IPS-18a (cell line): ENCODE results near the gene FLRT1.

Experiments
- H3K27ac ChIP-seq: one replicate; pipeline ENCODE4 v1.5.1; 2013; ENCODE audit warnings: low read length
- H3K27me3 ChIP-seq: one replicate; pipeline ENCODE4 v1.6.1; 2013; ENCODE audit warnings: mild to moderate bottlenecking, low read length; ENCODE audit not compliant: control insufficient read depth, insufficient read depth
- H3K36me3 ChIP-seq: one replicate; pipeline ENCODE4 v1.6.1; 2013; ENCODE audit warnings: low read depth, low read length; ENCODE audit not compliant: control insufficient read depth
- H3K4me1 ChIP-seq: one replicate; pipeline ENCODE4 v1.6.1; 2013; ENCODE audit warnings: low read depth, low read length; ENCODE audit not compliant: control insufficient read depth
- H3K4me3 ChIP-seq: one replicate; pipeline ENCODE4 v1.5.1; 2013; ENCODE audit warnings: low read length
- H3K9ac ChIP-seq: one replicate; pipeline ENCODE4 v1.6.1; 2013; ENCODE audit warnings: mild to moderate bottlenecking, low read length, moderate library complexity
- H3K9me3 ChIP-seq: one replicate; pipeline ENCODE4 v1.6.1; 2013; ENCODE audit warnings: low read depth, low read length; ENCODE audit not compliant: control insufficient read depth

Gene FLRT1

DNA sequence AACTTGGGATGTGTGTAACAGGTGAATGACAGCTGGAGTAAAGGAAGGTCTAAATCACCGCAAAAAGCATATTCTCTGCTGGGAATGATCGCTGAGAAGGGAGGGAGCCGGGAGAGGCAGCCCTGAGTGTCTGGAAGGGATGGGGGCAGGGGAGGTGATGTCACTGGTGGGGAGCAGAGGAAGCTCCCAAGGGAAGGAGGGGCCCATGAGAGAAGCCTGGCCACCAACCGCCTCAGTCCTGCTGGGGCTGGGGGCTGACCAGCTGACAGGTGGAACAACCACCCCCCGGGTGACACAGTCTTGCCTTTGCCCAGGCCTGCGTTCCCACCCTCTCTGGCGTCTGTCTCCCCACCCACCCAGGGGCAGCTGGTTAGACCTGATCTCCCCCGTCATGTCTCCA lies 6.0 kb upstream of the FLRT1 start:
- Histone ChIP-seq H3K27ac (no peak overlapping the region), H3K9me3 (no peaks in the 10 kb centered on the region), H3K4me1 (peaks cover 23% of the 10 kb centered on the region), H3K4me3 (no peak overlapping the region), H3K9ac (no peak overlapping the region), H3K36me3 (no peaks in the 10 kb centered on the region), H3K27me3 (peaks cover 71% of the 10 kb centered on the region)

DNA sequence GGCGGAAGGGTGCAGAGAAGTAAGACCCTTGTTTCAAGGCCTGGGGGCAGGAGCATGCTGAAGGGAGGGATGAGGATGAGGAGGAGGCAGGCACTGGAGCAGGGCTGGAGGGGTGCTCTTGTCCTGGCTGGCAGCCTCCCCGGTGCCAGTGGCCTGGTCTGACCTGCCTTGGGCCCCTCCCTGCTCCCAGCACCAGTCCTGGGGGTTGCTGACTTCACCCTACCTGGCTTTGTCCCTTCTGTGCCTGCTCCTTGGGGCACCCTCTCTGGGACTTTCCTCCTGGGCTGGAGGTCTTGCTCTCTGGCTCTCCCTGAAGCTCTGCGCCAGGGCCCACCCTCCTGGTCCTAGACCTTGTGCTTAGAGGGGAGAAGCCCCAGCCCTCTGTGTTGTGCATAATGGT lies 4.7 kb upstream of the FLRT1 start:
- Histone ChIP-seq H3K4me1 (peaks cover 23% of the 10 kb centered on the region), H3K9ac (no peak overlapping the region), H3K27ac (no peak overlapping the region), H3K4me3 (no peak overlapping the region), H3K9me3 (no peaks in the 10 kb centered on the region), H3K27me3 (peaks cover 79% of the 10 kb centered on the region), H3K36me3 (no peaks in the 10 kb centered on the region)

- Histone ChIP-seq H3K27me3 (peaks cover 88% of the 10 kb centered on the region), H3K36me3 (no peaks in the 10 kb centered on the region), H3K9me3 (no peaks in the 10 kb centered on the region), H3K9ac (no peak overlapping the region), H3K27ac (no peak overlapping the region), H3K4me1 (peaks cover 19% of the 10 kb centered on the region), H3K4me3 (no peak overlapping the region)
Measured at GRCh38 chr11:64032050-64032449, 3.7 kb upstream of the FLRT1 start.

GRCh38 chr11:64034411-64034811 lies 1.3 kb upstream of the FLRT1 start:
- no peak overlapping the region for H3K27ac ChIP-seq
- no peak overlapping the region for H3K9ac ChIP-seq
- H3K27me3 ChIP-seq, result peaks cover 96% of the 10 kb centered on the region
- H3K4me1 ChIP-seq, result peaks cover 3% of the 10 kb centered on the region
- H3K36me3 ChIP-seq, result no peaks in the 10 kb centered on the region
- no peak overlapping the region for H3K4me3 ChIP-seq
- H3K9me3 ChIP-seq, result no peaks in the 10 kb centered on the region

DNA sequence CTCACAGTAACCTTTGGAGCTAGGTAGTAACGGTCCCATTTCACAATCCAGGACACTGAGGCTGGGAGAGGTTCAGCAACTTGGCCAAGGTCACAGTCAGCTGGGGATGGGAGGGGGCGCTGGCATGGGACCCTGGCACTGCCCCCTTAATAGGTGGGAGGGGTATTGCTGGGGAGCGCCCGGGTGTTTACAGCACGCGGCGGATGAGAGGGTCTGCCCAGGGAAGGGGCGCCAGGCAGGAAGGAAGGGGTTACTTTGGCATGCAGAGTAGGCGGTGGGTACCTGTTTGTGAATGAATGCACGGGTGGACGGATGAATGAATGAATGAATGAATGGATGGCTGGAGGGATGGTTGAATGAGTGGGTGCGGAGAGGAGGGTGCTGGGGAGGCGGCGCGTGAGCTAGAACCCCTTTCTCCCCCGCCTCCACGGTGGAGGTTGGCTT lies 628 bp upstream of the FLRT1 start:
- H3K27me3 ChIP-seq, result peaks cover 96% of the 10 kb centered on the region
- H3K4me1 ChIP-seq, result no peaks in the 10 kb centered on the region
- no peaks in the 10 kb centered on the region for H3K36me3 ChIP-seq
- no peak overlapping the region for H3K4me3 ChIP-seq
- H3K27ac ChIP-seq, result no peak overlapping the region
- H3K9ac ChIP-seq, result no peak overlapping the region
- H3K9me3 ChIP-seq, result no peaks in the 10 kb centered on the region

GRCh38 chr11:64036087-64037026 lies 626 bp downstream of the FLRT1 start:
- Histone ChIP-seq H3K36me3 (no peaks in the 10 kb centered on the region), H3K9ac (no peak overlapping the region), H3K27me3 (peaks cover 96% of the 10 kb centered on the region), H3K9me3 (no peaks in the 10 kb centered on the region), H3K4me3 (peak overlapping the region; percentile 51), H3K27ac (no peak overlapping the region), H3K4me1 (no peaks in the 10 kb centered on the region)

- Histone ChIP-seq H3K4me3 (peak overlapping the region; percentile 51), H3K4me1 (no peaks in the 10 kb centered on the region), H3K9ac (no peak overlapping the region), H3K27ac (no peak overlapping the region), H3K36me3 (no peaks in the 10 kb centered on the region), H3K9me3 (no peaks in the 10 kb centered on the region), H3K27me3 (peaks cover 94% of the 10 kb centered on the region)
Measured at GRCh38 chr11:64037027-64037634, 1.4 kb downstream of the FLRT1 start.

DNA sequence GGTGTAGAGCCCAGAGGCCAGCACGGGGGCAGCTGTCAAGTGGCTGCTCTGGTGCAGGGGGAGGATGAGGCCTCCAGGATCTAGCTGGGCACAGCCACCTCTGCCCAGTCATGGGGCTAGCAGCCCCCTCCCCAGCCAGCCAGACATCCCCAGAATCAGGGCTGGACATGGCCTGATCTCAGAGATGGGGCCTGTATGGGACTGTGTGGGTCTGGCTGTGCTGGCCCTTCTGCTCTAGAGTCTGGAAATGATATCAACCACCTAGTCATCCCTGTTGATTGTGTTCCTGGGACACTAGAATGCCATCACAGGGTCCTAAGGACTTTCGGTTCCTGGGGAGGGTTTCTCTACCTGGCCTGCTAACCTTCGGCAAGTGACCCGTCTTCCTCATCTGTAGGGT lies 2.8 kb downstream of the FLRT1 start:
- no peak overlapping the region for H3K27ac ChIP-seq
- H3K9ac ChIP-seq, result no peak overlapping the region
- no peaks in the 10 kb centered on the region for H3K36me3 ChIP-seq
- no peak overlapping the region for H3K4me3 ChIP-seq
- no peaks in the 10 kb centered on the region for H3K4me1 ChIP-seq
- peaks cover 94% of the 10 kb centered on the region for H3K27me3 ChIP-seq
- H3K9me3 ChIP-seq, result no peaks in the 10 kb centered on the region

GRCh38 chr11:64039012-64039665 lies 3.4 kb downstream of the FLRT1 start:
- no peaks in the 10 kb centered on the region for H3K4me1 ChIP-seq
- H3K9me3 ChIP-seq, result no peaks in the 10 kb centered on the region
- H3K9ac ChIP-seq, result no peak overlapping the region
- no peak overlapping the region for H3K27ac ChIP-seq
- H3K27me3 ChIP-seq, result peaks cover 94% of the 10 kb centered on the region
- no peaks in the 10 kb centered on the region for H3K36me3 ChIP-seq
- no peak overlapping the region for H3K4me3 ChIP-seq

DNA sequence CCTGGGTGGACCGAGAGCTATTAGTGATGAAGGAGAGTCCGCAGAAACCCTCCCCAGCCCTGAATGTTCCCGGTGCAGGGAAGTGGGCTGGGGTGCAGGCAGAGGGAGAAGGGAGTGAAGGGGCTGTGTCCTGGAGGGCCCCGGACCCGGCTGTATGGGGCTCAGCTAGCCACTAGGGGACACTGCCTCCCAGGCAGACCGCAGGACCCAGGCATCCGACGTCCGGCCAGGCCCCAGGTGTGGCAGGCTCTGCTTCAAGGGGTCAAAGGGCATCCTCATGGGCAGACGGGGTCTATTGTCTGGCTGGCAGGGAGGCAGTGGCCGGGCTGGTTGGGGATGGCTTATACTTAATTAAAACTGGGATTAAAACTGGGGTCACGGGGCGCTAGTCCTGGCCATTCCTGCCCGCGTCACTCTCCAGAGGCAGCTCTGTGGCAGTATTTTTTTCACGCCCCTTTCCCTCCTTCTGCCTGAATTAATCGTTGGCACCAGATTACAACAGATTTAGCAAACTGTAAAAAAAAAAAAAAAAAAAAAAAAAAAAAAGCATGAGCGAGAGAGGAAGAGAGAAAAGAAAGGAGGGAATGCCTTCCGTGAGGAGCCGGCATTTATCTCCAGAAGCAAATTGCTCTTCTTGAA lies 5.1 kb downstream of the FLRT1 start:
- H3K36me3 ChIP-seq, result no peaks in the 10 kb centered on the region
- H3K4me1 ChIP-seq, result no peaks in the 10 kb centered on the region
- H3K27ac ChIP-seq, result no peak overlapping the region
- no peak overlapping the region for H3K9ac ChIP-seq
- H3K4me3 ChIP-seq, result no peak overlapping the region
- no peaks in the 10 kb centered on the region for H3K9me3 ChIP-seq
- H3K27me3 ChIP-seq, result peaks cover 98% of the 10 kb centered on the region

- Histone ChIP-seq H3K27ac (no peak overlapping the region), H3K27me3 (peaks cover 98% of the 10 kb centered on the region), H3K4me3 (no peak overlapping the region), H3K4me1 (no peaks in the 10 kb centered on the region), H3K9me3 (no peaks in the 10 kb centered on the region), H3K9ac (no peak overlapping the region), H3K36me3 (no peaks in the 10 kb centered on the region)
Measured at GRCh38 chr11:64041846-64042245, 6.1 kb downstream of the FLRT1 start.
